ENCODE data around the gene SMPD3. TPM values are rescaled to one million over a fixed set of nuclear protein-coding genes. Genes with fewer than 3 reads are reported as not detected.

SMPD3 gene
- total and polyA plus RNA-seq, 2 of the 8 experiments (the other 6 are each of a cell fraction or from before 2014, with no cell fraction given): 0.39 to 1.3 TPM

GRCh38 chr16:68450741-68451255 is 2.5 kb upstream of the SMPD3 start (continued):
- TF ChIP-seq TAF7 (optimal IDR thresholded peaks at IDR 0.05; ENCODE audit: borderline replicate concordance, low read depth, low read length): no peak
